ENCODE data around the gene SIRPA. TPM values are rescaled to one million over a fixed set of nuclear protein-coding genes. Genes with fewer than 3 reads are reported as not detected.

SIRPA gene
- total RNA-seq, 4 donors from 2014 or later: 11.5 to 34.6 (median 20.2) TPM

- H3K9me3 ChIP-seq: no peaks in the 10 kb centered on the region
- no peak overlapping the region for H3K27ac ChIP-seq
- no peak overlapping the region for H3K4me3 ChIP-seq
- H3K36me3 ChIP-seq: no peaks in the 10 kb centered on the region
- no peaks in the 10 kb centered on the region for H3K27me3 ChIP-seq
- TF ChIP-seq POLR2A (IDR thresholded peaks at IDR 0.05) (no peak), CTCF (IDR thresholded peaks at IDR 0.05) (no peak)
- no peak for DNase-seq
- intact Hi-C loops (cut with DNase I; ENCODE audit: low total_unique reads): no loop called here
- H3K4me1 ChIP-seq: no peaks in the 10 kb centered on the region
These were observed 18.1 kb upstream of the SIRPA start for GRCh38 chr20:1876975-1877608.

GRCh38 chr20:1877609-1878200 lies 17.5 kb upstream of the SIRPA start:
- Histone ChIP-seq H3K4me1 (no peaks in the 10 kb centered on the region), H3K36me3 (no peaks in the 10 kb centered on the region), H3K27me3 (no peaks in the 10 kb centered on the region), H3K9me3 (no peaks in the 10 kb centered on the region), H3K4me3 (no peak overlapping the region), H3K27ac (no peak overlapping the region)
- DNase-seq: no peak
- TF ChIP-seq POLR2A (IDR thresholded peaks at IDR 0.05) (no peak), CTCF (IDR thresholded peaks at IDR 0.05) (no peak)
- intact Hi-C loops (cut with DNase I; ENCODE audit: low total_unique reads): no loop called here

GRCh38 chr20:1879369-1879768 lies 15.8 kb upstream of the SIRPA start:
- Histone ChIP-seq H3K36me3 (no peaks in the 10 kb centered on the region), H3K4me3 (no peak overlapping the region), H3K4me1 (no peaks in the 10 kb centered on the region), H3K27ac (no peak overlapping the region), H3K27me3 (no peaks in the 10 kb centered on the region), H3K9me3 (no peaks in the 10 kb centered on the region)
- intact Hi-C loops (cut with DNase I; ENCODE audit: low total_unique reads): no loop called here
- no peak for DNase-seq
- no peak for TF ChIP-seq POLR2A (IDR thresholded peaks at IDR 0.05)
- no peak for TF ChIP-seq CTCF (IDR thresholded peaks at IDR 0.05)

DNA sequence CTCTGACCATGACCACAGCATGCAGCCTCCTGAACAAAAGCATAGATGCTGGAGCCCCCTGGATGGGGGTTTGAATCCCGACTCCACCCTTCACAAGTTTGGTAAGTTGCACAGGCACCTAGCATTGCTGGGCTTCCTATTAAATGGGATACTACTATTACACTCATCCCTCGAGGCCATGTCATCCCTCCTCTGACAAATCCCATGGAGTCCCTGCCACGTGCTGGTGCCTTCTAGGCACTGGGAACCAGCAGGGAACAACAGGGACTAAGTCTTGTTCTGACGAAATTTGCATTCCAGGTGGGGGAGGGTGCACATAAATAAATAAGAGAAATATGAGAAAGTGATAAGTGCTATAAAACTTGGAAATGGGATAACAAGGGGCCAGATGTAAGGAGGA lies 15.3 kb upstream of the SIRPA start:
- TF ChIP-seq CTCF (IDR thresholded peaks at IDR 0.05): no peak
- no peak for TF ChIP-seq POLR2A (IDR thresholded peaks at IDR 0.05)
- Histone ChIP-seq H3K4me1 (no peaks in the 10 kb centered on the region), H3K36me3 (no peaks in the 10 kb centered on the region), H3K27me3 (no peaks in the 10 kb centered on the region), H3K4me3 (no peak overlapping the region), H3K27ac (no peak overlapping the region), H3K9me3 (no peaks in the 10 kb centered on the region)
- DNase-seq: no peak
- intact Hi-C loops (cut with DNase I; ENCODE audit: low total_unique reads): no loop called here

DNA sequence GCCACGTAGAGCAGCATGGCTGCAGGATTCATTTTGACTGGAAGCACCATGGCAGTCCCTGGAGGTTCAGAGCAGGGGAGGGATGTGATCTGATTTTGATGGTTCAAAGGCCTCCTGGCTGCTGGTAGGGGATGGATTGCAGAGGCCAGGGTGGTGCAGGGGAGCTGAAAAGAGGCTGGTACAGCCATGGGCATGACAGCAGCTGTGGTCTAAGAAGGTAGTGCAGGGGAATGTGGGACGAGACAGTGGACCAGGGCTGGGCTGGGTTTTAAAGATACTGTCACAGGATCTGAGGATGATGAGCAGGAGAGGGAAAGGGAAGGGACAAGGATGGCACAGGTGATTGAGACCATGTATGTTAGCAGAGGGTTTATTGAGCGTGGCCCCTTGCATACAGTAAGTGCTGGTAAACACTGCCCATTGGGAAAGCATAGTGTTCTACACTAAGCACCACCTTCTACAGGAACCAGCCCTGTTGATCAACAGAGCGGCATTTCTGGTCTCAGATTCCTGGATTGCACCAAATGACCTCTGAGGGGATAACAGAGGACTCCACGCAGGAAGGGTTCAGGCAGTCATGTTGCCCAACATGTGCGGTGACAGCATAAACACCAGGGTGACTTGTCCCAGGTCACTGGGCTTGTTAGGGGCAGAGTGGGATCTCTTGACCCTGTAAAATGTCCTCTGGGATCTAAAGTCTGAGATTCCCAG lies 14.5 kb upstream of the SIRPA start:
- H3K4me1 ChIP-seq: no peaks in the 10 kb centered on the region
- H3K36me3 ChIP-seq: no peaks in the 10 kb centered on the region
- intact Hi-C loops (cut with DNase I; ENCODE audit: low total_unique reads): no loop called here
- DNase-seq: no peak
- TF ChIP-seq CTCF (IDR thresholded peaks at IDR 0.05): no peak
- TF ChIP-seq POLR2A (IDR thresholded peaks at IDR 0.05): no peak
- H3K27ac ChIP-seq: no peak overlapping the region
- no peak overlapping the region for H3K4me3 ChIP-seq
- no peaks in the 10 kb centered on the region for H3K9me3 ChIP-seq
- H3K27me3 ChIP-seq: no peaks in the 10 kb centered on the region
